ENCODE data around the gene CLEC16A.

CLEC16A gene

DNA sequence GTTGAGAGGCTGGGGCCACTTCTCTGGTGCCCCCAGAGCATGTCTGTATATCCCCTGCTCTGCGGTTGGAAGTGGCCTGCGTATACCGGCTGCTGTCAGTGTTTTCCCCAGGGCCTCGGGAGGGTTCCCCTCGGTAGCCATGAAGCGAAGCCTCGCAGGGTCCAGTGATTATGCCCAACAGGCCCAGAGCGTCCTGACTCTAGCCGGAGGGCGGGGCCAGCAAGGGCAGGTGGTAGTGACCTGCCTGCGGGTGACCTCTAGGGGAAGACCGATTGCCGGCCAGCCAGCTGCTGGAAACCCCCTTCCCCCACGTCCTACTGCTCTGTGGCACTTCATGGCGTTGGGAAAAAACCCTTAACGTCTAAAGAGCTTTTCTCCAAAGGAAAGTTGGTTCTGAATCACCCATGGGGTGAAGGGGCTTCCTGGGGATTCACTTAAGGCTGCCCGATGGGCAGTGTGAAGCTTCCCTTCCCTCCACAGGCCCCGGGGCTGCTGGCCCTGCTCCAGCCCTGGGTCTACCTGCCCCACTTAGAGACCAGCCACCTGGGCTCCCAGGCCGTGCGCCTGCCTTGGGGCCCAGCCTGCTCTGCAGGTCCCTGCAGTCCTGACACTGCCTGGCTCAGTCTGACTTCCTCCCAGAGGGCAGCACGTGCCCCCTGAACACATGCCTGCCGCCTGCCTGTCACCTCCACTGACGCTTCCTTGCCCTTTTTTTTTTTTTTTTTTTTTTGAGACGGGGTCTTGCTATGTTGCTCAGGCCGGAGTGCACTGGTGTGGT lies 238.9 kb downstream of the CLEC16A start:
- FAIRE-seq (no peak), DNase-seq (ENCODE audit: insufficient read length, low spot score) (no peak)
- no peak for TF ChIP-seq CTCF (IDR thresholded peaks at IDR 0.05; ENCODE audit: insufficient read depth, missing control alignments)

- FAIRE-seq (no peak), DNase-seq (ENCODE audit: insufficient read length, low spot score) (no peak)
- TF ChIP-seq CTCF (IDR thresholded peaks at IDR 0.05; ENCODE audit: insufficient read depth, missing control alignments), result no peak
Observed at GRCh38 chr16:11183951-11184350, 239.6 kb downstream of the CLEC16A start.

DNA sequence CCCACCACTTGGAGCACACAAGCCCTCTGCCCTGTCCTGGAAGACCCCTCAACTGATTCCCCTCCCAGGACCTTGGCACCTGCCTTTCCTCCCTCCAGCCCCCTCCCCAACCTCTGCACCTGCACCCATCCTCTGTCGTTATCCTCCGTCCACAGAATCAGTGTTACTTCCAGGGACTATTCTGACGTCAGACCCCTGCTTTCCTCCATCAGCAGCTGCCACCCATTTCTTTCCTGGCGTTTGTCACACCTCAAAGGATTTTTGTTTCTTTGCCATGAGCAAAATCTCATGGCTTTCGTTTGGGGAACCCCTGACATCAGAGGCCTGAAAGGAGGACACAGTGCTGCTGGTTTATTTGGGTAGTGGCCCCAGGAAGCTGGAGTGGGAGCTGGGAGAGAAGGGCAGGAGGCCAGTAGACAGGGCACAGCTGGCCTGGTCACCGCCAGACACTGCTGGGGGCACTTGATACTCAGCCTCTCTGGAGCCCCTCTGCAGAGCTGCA lies 243.2 kb downstream of the CLEC16A start:
- no peak for TF ChIP-seq CTCF (IDR thresholded peaks at IDR 0.05; ENCODE audit: insufficient read depth, missing control alignments)
- no peak for FAIRE-seq

GRCh38 chr16:11188801-11189740 lies 244.7 kb downstream of the CLEC16A start:
- DNase-seq (ENCODE audit: insufficient read length, low spot score) (no peak), FAIRE-seq (no peak)
- no peak for TF ChIP-seq CTCF (IDR thresholded peaks at IDR 0.05; ENCODE audit: insufficient read depth, missing control alignments)

More for the DNA sequence above, 243.2 kb downstream of the CLEC16A start:
- DNase-seq (ENCODE audit: insufficient read length, low spot score), result no peak

DNA sequence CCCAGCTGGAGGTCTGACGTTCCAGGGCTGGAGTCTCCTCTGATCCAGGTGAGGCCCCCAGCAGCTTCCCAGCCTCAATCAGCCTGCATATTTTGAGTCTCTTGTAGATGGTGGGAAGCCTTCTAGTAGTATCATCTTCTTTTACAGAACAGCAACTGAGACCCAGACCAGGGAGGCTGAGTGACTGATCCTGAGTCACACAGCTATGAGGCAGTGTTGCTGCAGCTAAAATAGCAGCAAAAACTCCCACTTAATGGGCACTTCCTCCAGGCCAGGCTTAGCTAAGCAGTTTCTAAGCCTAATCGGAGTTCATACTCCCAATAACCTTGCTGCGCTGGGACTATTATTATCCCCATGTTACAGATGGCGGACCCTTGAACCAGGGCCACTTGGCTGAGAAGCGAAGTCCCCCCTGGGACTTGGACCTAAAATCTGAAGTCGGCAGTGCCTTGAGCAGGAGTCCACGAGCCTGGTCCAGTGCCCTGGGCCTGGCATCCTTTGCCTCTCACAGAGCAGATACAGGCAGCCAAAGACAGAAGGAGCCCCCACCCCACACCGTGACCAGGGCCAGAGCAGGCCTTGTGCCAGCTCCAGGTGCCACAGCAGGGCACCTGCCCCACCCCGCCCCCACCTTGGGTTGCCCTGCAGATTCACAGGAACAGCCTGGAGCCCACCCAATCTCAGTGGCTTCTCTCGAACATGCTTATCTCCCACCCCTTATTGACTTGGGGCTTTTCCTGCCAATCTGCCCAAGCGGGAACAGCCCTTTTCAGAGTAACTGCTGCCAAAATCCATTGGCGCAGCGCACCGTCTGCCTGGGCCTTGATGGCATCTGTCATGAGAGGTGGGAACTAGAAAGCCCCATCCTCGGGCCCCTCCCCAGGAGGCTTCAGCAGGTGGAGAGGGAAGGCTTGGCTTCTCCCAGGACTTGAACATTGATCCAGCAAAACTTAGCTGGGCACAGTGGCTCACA lies 246.5 kb downstream of the CLEC16A start:
- FAIRE-seq, result no peak
- no peak for TF ChIP-seq CTCF (IDR thresholded peaks at IDR 0.05; ENCODE audit: insufficient read depth, missing control alignments)
- no peak for DNase-seq (ENCODE audit: insufficient read length, low spot score)

DNA sequence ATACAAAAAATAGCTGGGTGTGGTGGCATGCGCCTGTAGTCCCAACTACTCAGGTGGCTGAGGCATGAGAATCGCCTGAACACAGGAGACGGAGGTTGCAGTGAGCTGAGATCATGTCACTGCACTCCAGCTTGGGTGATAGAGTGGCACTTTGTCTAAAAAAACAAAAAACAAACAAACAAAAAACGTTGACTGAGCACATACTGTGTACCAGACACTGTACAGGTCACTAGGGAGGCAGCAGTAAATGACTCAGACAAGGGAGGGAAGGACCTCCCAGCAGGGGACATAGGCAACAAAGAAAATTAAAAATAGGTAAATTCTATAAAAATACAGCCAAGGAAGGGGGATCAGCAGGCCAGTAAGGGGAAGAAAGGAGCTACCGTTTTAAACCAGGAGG lies 247.3 kb downstream of the CLEC16A start:
- no peak for TF ChIP-seq CTCF (IDR thresholded peaks at IDR 0.05; ENCODE audit: insufficient read depth, missing control alignments)
- DNase-seq (ENCODE audit: insufficient read length, low spot score), result no peak
- no peak for FAIRE-seq

All from D721Med (cell line).